ENCODE measurements around the gene NFIA.

GRCh38 chr1:61079898-61080336 lies 2.4 kb upstream of the NFIA start:
- TF ChIP-seq CTCF (IDR thresholded peaks at IDR 0.05; ENCODE audit: low read length): no peak
- TF ChIP-seq EZH2 (optimal IDR thresholded peaks at IDR 0.05; ENCODE audit: low read depth, low read length): no peak
- TF ChIP-seq EZH2phosphoT487 (IDR thresholded peaks at IDR 0.05; ENCODE audit: low read length): no peak
